Limb (tissue), 2 donors: ENCODE measurements around the gene OGFOD3.
"Not testable (repeated sequence)": the region's sequence is repeated elsewhere in the genome, so short reads cannot be mapped to it uniquely, and the experiment has no call there.

Experiments
- DNase-seq, 2 donors: peaks; one replicate each; pipeline ENCODE4 v3.0.0-alpha.2; 2016; ENCODE audit errors: extremely low spot score in 2 of 2

OGFOD3 gene

DNA sequence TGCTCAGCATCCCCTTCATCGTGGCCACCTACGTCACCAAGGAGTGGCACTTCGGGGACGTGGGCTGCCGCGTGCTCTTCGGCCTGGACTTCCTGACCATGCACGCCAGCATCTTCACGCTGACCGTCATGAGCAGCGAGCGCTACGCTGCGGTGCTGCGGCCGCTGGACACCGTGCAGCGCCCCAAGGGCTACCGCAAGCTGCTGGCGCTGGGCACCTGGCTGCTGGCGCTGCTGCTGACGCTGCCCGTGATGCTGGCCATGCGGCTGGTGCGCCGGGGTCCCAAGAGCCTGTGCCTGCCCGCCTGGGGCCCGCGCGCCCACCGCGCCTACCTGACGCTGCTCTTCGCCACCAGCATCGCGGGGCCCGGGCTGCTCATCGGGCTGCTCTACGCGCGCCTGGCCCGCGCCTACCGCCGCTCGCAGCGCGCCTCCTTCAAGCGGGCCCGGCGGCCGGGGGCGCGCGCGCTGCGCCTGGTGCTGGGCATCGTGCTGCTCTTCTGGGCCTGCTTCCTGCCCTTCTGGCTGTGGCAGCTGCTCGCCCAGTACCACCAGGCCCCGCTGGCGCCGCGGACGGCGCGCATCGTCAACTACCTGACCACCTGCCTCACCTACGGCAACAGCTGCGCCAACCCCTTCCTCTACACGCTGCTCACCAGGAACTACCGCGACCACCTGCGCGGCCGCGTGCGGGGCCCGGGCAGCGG lies 43.6 kb downstream of the OGFOD3 start:
- DNase-seq = no peak

GRCh38 chr17:82373731-82374625 lies 44.4 kb downstream of the OGFOD3 start:
- no peak for DNase-seq

DNA sequence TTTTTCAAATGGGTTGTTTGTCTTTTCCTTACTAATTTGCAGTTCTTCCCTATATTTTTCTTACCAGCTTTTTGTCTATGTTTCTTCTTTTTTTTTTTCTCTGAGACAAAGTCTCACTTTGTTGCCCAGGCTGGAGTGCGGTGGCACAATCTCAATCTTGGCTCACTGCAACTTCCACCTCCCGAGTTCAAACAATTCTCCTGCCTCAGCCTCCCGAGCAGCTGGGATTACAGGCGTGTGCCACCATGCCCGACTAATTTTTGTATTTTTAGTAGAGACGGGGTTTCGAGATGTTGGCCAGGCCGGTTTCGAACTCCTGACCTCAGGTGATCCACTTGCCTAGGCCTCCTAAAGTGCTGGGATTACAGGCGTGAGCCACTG lies 45.3 kb downstream of the OGFOD3 start:
- not testable (repeated sequence) for DNase-seq

- no peak for DNase-seq
These were observed 45.9 kb downstream of the OGFOD3 start for GRCh38 chr17:82372249-82373071.

- peak in 1 of 2 donors; percentile 64 for DNase-seq
These were observed 46.8 kb downstream of the OGFOD3 start, which contains the start of gene UTS2R for GRCh38 chr17:82371333-82372248. Gene UTS2R (plus strand): TSS chr17:82371765. CDS start chr17:82374325, 2,560 bp downstream.

GRCh38 chr17:82370471-82371332 lies 47.7 kb downstream of the OGFOD3 start:
- no peak for DNase-seq

DNA sequence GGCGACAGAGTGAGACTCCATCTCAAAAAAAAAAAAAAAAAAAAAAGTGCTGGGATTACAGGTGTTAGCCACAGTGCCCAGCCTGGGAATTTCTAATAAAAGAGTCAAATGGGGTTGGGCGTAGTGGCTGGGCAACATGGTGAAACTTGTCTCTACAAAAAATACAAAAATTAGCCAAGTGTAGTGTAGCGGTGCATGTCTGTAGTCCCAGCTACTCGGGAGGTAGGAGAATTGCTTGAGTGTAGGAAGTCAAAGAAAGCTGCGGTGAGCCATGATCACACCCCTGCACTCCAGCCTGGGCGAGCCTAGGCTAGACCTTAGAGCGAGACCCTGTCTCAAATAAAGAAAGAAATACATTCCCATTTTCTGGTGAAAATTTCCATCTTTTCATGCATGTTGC lies 49.2 kb downstream of the OGFOD3 start:
- DNase-seq = no peak

DNA sequence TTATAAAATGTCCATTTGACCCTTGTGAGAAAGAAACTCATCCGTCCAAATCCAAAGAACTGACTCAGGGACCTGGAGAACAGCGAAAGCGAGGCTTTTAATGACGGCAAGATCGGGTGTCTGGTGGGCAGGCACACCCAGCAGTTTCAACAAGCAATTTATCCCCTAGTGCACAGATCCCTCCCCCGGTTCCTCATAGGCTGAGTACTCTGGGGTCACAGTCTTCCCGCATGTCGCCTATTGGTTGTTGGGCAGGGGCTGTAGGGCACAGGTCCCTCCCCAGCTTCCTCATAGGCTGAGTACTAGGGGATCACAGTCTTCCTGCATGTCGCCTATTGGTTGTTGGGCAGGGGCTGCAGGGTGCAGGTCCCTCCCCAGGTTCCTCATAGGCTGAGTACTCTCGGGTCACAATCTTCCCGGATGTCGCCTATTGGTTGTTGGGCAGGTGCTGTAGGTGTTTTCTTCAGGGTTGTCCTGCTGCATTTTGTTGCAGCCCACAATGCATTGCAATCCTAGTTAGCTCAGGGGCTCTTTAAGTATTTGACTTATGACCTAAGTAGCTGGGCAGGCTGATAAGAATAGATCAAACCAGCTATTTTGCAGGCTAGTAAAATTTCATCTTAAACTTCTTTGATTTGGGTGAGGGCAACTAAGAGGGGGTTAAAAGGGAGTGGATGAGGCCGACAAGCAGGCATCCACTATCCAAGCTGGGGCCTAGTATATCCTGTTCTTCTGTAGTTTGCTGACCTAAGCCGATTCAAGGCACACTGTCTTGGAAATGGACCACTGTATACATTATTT lies 50.5 kb downstream of the OGFOD3 start:
- DNase-seq = no peak

DNA sequence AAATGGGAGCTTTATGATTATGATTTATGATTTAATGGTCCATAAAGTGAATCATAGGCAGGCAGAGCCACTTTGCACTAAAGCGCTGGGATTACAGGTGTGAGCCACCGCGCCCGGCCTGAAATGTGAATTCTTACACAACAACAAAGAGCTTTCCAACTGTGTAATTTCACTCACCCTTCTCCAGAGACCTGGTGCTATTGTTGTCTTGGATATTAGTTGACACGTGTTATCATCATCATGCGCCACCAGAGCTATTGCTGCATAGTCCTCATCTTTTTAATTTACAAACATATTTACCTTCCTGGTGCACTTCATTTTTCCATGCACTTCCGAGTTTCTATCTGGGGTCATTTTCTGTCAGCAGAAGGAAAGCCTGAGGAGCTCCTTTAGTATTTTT lies 51.6 kb downstream of the OGFOD3 start:
- no peak for DNase-seq

- DNase-seq = no peak
These were observed 52.6 kb downstream of the OGFOD3 start for GRCh38 chr17:82365606-82366295.

GRCh38 chr17:82361885-82362633 lies 56.3 kb downstream of the OGFOD3 start:
- DNase-seq = no peak

- DNase-seq = not testable (repeated sequence)
These were observed 58.8 kb downstream of the OGFOD3 start for GRCh38 chr17:82359451-82360074.

GRCh38 chr17:82358465-82359350 lies 59.7 kb downstream of the OGFOD3 start, which contains the start of gene TEX19:
Gene TEX19 (plus strand): TSS chr17:82359247. CDS start chr17:82362151, 2,904 bp downstream.
- no peak for DNase-seq

DNA sequence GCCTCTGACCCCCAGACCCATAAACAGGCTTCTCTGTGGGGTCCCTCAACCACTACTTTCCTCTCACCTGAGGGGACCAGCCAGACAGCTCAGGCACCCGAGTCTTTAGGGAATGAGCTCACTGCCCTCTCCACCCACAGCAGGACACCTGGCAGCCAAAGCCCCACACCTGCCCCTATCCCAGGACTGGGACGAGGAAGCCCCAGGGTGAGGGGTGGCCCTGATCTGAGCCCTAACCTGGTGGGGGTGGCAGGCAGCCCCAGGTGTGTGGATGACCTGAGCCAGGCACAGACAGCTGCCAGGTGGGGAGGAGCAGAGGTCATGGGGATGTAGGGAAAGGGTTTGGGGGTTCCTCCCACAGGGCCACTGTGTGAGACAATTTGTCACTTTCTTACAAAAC lies 61.0 kb downstream of the OGFOD3 start:
- DNase-seq = no peak

GRCh38 chr17:82356845-82357355 lies 61.5 kb downstream of the OGFOD3 start:
- DNase-seq = no peak
